ENCODE measurements around the gene ADCY10.
"Not testable (repeated sequence)": the region's sequence is repeated elsewhere in the genome, so short reads cannot be mapped to it uniquely, and the experiment has no call there.

ADCY10 gene

DNA sequence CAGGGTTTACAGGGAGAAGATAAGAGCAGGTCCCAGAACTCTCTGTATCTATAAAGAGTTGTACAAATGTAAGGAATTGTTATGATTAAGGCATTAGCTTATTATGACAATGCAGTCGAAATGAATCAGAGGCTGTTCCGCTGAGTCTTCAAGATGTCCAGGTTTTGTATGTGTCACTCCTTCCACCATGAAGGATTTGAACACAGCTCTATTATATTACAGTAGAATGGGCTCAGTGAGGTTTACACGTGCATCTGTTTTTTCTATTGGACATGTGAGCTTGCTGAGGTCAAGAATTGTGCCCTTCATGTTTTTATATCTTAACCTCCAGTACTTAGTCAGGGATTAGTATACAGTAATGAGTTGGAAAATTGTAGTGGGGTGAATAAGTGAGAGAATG, 105.8 kb downstream of the ADCY10 start:
- DNase-seq = no peak

DNA sequence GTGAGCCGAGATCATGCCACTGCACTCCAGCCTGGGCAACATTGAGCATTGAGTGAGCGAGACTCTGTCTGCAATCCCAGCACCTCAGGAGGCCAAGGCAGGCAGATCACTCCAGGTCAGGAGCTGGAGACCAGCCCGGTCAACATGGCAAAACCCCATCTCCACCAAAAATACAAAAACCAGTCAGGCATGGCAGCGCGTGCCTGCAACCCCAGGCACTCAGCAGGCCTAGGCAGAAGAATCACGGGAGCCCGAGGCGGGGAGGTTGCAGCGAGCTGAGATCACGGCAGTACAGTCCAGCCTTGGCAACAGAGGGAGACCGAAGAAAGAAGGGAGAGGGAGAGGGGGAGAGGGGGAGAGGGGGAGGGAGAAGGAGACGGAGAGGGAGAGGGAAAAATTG, 107.3 kb downstream of the ADCY10 start:
- not testable (repeated sequence) for DNase-seq

DNA sequence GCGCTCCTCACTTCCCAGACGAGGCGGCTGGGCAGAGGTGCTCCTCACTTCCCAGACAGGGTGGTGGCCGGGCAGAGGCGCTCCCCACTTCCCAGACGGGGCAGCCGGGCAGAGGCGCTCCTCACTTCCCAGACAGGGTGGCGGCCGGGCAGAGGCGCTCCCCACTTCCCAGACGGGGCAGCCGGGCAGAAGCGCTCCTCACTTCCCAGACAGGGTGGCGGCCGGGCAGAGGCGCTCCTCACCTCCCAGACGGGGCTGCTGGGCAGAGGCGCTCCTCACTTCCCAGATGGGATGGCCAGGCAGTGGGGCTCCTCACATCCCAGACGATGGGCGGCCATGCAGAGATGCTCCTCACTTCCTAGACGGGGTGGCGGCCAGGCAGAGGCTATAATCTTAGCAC, 107.7 kb downstream of the ADCY10 start:
- DNase-seq = not testable (repeated sequence)

DNA sequence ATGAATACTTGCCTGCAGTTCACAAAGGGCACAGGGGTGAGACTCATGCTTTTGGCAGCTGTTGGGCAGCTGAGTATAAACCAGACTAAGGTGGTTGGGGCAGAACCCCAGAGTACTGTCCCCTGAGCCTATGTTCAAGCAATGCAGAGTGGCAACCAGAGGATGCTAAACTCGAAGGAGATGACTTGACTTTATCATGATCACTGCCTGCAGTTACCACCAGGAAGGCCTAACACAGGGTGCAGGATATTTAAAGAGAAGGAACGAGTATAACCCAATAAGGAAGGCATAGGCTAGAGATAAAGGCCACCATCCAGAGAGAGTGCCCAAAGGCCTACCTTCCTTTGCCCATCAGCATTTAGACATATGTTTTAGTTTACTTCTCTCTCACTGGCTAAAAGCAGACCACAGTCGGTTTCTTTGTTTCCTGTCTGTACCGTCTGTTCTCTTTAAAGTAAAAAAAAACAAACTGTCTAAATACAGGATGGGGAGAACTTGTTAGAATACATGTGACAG, 108.8 kb downstream of the ADCY10 start:
- no peak for DNase-seq

DNA sequence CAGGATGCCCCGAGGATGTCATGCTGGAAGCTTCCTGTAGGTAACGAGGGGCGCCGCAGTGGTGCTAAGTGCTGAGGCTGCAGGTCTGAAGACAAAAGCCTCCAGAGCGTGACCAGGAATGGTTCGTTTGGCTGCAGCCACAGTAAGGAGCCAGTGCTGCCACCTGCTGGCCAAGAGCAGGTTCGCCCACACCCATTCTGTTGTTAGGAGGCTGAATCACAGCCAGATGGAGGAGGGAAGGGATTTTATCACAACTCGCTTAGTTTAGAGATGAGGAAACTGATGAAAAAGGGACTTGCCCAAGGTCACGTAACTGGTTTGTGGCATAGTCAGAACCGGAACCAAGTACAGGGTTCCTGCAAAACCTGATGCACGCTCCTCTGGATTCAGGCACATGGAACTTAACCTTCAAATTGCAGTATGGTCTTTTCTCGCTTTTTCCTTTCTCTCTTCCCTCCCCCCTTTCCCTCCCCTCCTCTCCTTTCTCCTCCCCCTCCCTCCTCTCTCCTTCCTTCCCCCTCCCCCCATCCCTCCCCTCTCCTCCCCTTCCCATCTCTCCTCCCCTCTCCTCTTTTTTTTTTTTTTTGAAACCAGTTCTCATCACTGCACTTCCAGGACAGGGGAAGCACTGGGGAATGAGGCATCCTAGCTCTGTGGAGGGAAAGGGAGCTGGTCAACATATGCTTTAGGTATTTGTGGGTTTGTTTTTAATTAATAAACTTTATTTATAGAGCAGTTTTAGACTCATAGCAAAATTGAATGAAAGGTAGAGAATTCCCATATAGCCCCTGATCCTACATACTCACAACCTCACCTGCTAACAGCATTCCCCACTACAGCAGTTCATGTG, 110.4 kb downstream of the ADCY10 start:
- peak; percentile 93 for DNase-seq

DNA sequence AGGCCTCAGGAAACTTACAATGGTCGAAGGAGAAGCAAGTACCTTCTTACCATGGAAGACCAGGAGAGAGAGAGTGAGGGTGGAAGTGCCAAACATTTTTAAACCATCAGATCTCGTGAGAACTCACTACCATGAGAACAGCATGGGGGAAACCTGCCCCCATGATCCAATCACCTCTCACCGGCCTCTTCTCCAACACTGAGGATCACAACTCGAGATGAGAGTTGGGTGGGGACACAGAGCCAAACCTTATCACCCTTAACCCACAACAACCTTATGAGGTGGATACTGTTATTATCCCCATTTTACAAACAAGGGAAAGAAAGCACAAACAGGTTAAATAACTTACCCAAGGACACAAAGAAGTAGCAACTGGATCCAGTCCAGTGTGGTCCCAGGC, 111.7 kb downstream of the ADCY10 start:
- DNase-seq = no peak

DNA sequence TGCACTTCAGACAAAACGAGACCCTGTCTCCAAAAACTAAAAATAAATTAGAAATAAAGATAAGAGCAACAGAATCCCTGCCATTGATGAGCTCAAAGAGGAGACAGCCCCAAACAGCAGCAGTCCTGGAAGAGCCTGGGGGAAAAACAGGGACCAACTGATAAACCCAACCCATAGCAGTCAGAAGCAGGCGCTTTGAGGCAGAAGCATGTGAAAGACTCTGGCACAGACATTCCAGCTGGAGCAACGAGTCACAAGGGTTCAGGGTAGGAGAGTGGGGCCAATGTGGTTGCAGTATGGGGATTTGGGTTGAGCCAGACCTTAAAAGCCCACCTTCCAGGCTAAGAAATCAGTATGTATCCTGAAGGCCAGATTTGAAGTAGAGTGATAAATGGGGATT, 113.7 kb downstream of the ADCY10 start:
- no peak for DNase-seq

DNA sequence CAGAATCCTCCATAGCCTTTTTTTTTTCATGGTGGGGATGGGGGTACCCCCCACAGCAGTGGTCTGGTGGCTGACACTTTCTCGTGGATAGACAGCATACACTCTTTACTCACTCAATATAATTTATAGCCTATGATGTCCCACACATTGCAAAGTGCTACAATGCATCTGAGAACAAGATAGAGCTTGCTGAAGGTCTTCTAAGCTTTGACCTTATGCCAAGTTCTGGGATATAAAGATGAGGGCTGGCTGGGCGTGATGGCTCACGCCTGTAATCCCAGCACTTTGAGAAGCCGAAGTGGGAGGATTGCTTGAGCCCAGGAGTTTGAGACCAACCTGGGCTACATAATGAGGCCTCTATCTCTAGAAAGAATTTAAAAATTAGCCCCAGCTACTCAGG, 114.2 kb downstream of the ADCY10 start:
- no peak for DNase-seq

DNA sequence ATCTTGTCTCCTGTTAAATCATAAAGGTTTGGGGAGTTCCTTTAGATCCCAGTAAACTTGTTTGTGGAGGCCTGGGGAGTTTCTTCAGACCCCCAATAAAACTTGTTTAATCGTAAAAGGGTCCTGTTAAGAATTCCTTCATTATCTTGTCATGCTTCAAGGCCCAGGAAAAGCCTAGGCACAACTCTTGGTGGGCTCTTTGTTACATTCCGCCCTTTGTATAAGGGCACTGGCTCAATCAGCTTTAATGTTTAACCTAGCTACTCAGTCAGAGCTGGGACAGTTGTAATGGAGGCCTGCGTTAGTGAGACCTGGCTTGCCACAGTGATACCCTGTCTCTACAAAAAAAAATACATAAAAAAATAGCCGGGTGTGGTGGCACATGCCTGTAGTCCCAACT, 115.0 kb downstream of the ADCY10 start:
- no peak for DNase-seq

DNA sequence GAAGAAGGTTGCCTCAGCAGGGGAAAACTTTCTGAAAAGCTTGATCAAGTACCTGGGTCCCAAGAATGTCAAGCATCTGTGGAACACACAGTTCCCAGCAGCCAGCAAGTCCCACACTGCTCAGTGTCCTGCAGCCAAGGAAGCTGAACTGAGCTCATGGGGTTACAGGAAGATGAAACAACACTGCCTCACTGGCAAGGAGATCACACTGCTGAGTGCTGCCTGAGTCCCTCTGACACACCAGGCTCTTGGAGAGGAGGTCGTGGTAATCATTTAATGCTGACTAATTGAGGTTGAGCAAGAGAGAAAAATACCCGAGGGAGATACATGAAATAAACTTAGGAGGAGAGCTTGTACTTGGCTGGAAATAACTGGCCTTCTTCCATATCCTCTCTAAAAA, 116.9 kb downstream of the ADCY10 start:
- DNase-seq = no peak

DNA sequence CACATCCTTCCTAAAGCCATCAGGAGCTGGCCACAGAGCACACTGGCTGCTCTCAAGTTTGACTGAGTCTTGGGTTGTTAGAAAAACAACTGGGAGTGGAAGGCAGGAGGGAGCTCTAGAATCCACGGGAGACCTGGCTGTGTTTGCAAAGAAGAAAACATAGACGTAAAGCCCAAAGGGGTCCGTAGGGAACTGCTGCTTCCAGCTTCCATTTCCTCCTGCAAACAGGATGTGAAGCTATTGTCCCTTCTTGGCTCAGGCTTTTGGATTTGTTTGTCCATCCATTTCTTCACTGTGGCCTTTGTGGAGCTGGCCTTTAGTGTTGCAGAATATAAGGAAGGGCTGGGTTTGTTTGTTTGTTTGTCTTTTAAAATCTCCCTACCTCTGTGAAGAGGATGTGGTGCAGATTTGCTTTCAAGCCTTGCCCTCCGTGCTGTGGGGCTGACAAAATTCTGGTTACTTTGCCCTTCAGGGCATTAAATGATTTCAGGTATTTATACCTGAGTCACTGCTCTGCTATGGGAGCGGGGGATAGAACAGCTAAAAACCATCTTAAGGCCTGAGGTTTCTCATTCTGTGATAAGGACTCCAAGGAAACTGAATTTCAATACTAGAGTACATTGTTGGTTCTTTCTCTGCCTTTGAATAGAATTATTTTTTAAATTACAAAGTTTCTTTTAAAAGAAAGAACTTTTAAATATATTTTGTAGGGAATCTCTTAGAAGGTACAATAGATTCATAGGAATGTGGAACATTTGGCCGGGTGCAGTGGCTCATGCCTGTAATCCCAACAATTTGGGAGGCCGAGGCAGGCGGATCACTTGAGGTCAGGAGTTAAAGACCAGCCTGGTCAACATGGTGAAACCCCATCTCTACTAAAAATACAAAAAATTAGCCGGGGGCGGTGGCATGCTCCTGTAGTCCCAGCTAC, 117.9 kb downstream of the ADCY10 start:
- peak; percentile 74 for DNase-seq

DNA sequence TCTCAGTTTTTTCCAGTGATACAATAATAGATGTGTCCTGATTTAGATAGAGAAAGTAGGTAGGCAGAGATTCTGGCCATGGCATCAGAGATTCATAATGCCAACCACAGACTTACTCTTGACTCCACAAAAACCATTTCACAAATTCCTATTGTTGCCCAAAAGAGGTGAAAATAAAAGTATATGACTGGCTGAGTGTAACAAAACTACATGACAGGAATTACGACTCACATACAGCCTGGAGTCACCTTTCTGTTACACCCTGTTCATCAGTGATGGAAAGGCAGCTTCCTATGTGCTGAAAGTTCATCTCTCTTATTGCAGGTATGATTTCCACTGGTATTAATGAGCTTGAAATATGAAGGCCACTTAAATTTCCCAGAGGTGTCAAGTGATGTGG, 119.9 kb downstream of the ADCY10 start:
- no peak for DNase-seq

DNA sequence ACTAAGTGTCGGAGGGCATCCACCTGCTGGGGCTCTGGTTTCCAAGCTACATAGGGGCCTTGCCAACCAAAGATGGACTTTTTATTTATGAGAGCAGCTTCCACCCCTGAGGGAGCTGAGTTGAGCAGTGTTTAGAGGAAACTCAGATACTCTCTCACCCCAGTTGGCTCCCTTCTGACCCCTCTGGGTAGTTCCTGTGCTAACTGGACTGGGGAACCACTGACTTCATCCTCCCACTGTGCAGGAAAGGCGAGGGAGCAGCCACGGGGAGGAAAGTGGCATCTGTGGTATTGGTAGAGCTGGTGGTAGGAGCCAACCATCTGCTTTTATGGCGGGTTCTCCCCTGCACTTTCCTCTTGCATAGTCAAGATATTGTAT, 121.8 kb downstream of the ADCY10 start:
- no peak for DNase-seq

DNA sequence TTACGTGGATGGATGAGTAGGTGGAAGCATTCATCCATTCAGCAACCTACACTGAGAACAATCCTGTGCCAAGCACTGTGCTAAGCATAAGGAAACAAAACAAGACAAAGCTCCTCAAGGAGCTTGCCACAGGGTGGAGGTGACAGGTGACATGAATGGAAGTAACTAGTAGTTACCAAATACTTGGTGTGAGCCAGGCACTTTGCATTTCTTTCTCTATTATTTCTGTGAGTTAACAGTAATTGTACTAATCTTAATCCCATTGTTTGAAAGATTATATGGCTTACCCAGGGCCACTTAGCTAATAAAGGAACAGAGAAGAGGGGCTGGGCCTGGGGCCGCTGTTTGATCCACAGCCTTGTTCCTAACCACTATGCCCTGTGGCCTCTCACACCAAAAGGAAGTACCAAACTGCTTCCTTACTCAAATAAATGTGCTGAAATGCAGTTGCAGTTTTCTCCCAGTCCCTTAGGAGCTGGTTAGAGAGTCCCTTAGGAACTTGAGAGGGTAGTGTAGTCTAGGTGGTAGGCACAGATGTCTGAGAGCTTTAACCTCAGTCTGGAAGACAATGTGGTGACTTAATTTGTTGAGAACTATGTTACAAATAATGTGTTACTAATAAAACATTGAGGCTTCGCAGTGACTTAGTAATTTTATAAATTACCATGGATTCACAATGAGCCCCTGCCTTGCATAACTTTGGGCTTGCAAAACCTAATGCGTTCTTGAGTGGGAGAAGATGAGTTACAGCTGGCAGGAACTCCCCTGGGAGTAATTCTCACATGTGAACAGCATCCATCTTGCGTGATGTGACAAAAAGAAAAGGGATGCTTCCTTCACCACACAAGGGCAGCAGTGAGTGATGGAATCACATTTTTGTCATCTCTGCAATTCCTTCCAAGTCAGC, 122.4 kb downstream of the ADCY10 start:
- no peak for DNase-seq

DNA sequence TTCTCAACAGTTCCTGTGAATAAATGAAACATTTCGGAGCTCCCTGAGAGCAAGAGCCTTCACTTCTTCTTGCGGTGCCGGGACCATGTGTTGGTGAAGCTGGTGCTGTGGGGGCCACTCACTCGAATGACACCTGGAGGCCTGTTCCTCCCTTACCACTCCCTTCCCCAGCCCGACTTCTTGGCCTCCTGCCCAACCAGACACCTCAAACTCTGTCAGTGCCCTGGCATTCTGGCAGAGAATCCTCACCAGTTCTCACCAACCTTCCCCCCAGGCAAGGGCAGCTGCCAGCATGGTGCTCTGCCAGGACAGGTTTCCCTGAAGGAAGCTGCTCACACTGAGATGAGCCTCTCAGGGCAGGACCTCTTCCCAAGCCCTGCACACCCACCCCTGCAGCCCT, 123.8 kb downstream of the ADCY10 start:
- no peak for DNase-seq

DNA sequence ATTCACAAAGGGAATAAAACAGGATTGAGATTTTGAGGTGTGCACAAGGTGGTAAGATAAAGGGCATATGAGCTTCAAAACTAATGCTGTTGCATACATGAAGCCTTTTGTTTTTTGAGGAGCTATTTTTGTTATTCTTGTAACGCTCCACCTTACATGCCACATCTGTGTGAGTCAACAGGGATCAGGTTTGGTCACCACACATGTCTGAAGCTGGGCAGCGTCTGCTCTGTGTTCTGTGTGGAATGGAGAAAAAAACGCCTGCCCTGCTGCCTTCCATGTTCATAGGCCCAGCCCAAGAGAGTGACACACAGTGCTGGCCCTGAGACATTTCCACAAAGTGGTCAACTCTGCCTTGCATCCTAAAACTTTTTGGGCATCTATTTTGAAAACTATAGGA, 124.4 kb downstream of the ADCY10 start:
- no peak for DNase-seq

DNA sequence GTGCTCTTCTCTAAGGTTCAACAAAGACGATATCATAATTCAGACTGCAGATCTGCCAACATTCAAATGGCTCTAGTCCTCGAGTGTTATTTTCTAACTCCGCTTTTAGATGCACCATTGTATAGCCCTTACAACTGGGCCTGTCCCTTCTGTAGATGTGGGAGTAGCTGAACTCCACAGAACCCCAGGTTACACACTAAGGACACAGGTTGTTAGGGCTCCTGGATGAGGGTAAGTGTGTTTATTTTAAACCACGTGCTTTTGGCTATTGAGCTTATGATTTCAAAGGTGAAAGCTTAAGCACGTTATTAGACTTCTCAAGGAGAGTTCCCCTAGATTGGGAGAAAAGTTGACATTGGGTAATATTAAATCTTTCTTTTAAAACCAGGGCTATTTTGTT, 127.4 kb downstream of the ADCY10 start:
- no peak for DNase-seq

DNA sequence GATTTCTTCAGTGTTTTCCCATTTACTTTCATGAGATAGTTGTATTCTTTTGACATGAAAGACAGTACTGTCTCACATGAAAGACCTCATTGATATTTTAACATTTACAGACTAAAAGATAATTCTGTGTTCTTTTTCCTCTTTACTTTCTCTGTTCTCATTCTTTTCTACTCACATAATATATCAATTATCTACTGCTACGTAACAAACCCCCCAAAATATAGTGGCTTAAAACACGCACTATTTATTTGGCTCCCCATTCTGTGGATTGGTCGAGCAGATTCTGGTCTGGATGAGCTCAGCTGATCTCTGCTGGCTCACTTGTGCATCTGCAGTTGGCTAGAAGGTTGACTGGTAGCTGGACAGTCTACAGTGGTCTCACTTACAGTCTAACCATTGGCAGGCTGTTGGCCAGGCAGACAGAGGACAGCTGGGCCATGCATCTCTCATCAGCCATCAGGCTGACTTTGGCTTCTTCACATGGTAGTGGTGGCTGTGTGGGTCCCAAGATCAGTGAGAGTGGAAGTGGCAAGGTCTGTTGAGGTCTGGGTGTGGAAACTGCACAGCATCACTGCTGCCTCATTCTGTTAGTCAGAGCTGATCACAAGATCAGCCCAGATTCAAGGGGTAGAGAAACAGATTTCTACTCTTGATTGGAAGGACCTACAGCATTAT, 128.9 kb downstream of the ADCY10 start:
- DNase-seq = no peak

DNA sequence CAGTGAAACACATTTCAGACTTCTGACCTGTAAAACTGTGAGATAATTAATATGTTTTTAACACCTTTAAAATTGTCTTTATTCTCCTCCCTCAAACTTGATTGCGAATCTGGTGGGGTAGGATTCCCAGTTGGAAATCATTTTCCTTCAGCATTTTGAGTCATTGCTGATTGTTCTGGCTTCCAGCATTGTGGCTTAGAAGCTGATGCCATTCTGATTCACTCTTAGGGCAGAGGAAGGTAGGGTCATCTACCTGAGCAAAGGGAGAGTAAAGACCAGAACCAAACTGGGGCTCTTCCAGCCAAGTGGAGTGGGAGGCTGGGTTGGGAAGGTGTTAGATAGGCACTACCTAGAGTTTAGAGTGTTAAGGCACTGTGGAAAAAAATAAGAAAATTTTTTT, 131.0 kb downstream of the ADCY10 start:
- DNase-seq = no peak

DNA sequence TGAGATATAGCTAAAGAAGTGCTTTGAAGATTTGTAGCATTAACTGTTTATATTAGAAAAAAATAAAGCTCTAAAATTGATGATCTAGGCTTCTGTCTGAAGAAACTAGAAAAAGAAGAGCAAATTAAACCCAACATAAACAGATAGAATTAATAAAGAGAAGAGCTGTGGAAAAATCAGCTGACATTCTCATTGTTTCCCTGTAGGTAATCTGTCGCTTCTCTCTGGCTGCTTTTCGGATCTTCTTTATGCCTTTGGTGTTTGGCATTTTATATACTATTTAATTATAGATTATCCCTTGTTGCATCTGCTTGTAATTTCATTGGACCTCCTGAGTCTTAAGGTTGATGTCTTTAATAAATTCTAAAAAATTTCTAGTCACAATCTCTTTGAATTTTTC, 132.4 kb downstream of the ADCY10 start:
- DNase-seq = no peak

DNA sequence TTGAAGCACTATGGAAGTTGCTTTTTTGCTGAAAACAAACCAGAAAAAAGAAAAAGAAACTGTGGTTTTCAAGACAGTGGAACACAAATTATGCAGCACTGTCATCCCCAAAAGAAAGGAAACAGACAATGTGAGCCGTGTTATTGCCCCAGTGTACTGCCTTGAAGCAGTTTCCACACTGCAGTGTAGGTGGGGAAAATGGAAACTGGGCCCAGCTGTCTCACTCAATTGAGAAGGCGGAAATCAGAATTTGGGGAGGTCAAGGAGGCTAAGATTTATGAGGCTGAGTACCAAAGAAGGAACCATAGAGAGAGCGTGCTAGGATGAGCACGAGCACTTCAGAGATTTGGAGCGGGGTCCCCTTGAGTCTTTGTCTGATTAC, 136.7 kb downstream of the ADCY10 start:
- no peak for DNase-seq

DNA sequence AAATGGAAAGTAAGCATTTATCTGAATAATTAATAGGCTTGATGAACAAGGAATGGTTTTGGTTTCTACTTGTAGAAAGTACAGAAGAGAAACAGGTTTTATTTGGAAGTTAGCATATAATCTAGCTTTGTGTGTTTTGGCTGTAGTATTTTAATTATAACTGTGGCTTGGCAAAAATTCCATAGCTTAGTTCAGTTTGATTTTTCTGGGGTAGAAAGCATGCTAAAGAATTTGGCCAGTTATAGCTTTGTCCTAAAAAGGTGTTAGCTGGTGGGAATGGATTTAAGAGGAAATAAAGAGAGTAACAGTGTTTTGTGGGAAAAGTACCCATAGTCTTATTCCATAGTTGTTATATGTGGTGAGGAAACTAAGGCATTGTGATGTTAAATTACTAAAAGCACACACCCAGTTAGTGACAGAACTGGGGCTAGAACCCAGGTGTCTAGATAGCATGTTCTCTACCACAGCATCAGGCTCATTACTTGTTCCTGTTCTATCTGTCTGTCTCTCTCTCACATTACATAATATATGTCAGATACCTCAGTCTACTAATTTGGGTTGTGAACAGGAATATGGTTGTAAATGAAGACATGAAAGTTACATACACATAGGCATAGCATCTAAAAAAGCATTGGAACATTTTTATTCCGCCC, 137.2 kb downstream of the ADCY10 start:
- DNase-seq = no peak
